AG10803 (cell line): ENCODE data around the gene ORAI1.
"Not testable (repeated sequence)": the region's sequence is repeated elsewhere in the genome, so short reads cannot be mapped to it uniquely, and the experiment has no call there.

Experiments used
- DNase-seq: peaks from one replicate; pipeline ENCODE4 v3.0.0; 2010; ENCODE audit warnings: low read depth
- H3K4me3 ChIP-seq: 2 replicates; pipeline ENCODE4 v1.5.1; 2011; ENCODE audit warnings: mild to moderate bottlenecking, low read length, control low read depth
- CTCF ChIP-seq: conservative IDR thresholded peaks from 2 replicates; pipeline ENCODE4 v1.5.1; 2011; ENCODE audit warnings: mild to moderate bottlenecking, low read length, control low read depth, inconsistent platforms

Gene ORAI1

DNA sequence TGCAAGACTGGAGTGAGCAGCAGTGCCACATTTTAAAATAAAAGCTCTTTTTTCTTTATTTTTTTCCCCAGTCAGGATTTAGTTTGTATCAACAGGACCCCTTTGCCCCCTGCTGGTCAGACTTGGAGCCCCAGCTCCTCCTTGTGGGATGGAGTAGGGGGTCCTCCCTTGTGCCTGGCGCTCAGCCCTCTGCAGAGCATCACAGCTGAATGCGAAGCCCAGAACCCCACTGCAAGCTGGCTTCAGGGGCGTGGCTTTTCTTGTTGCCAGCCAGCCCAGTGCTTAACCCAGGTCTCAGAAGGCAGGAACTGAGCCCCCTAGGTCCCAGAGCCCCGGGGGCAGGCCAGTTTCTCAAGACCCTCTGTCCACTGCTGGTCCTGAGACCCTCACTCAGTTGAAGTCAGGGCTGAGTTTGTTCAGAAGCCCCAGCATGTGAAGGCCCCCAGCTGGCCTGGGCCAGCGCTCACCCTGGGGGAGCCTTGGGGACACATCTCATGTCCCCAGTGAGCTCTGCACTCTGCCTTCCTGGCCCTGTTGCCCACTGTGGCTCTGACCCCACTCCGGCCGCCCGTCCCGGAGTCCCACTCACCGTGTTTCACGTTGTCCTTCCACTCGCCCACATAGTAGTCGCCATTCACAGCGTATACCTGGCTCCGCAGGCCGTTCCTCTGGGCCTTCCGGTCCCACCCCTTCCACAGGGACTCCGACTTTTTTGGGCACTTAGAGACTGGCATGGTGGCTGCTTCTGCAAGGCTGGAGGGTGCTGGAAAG lies 42.6 kb downstream of the ORAI1 start:
- no peak overlapping the region for H3K4me3 ChIP-seq
- peak; percentile 59 for TF ChIP-seq CTCF
- peak; percentile 23 for DNase-seq

GRCh38 chr12:121669521-121669900 lies 43.2 kb downstream of the ORAI1 start, which contains the start of gene MORN3:
Gene MORN3 (minus strand): TSS chr12:121669654. CDS start chr12:121669483, 171 bp downstream.
- H3K4me3 ChIP-seq = no peak within 1 kb of the TSS
- no peak for DNase-seq
- TF ChIP-seq CTCF = no peak

GRCh38 chr12:121673013-121673511 lies 46.7 kb downstream of the ORAI1 start:
- no peak overlapping the region for H3K4me3 ChIP-seq
- TF ChIP-seq CTCF = no peak
- DNase-seq = peak; percentile 29

- no peak overlapping the region for H3K4me3 ChIP-seq
- DNase-seq = no peak
- no peak for TF ChIP-seq CTCF
These were observed 49.9 kb downstream of the ORAI1 start for GRCh38 chr12:121676190-121676589.

DNA sequence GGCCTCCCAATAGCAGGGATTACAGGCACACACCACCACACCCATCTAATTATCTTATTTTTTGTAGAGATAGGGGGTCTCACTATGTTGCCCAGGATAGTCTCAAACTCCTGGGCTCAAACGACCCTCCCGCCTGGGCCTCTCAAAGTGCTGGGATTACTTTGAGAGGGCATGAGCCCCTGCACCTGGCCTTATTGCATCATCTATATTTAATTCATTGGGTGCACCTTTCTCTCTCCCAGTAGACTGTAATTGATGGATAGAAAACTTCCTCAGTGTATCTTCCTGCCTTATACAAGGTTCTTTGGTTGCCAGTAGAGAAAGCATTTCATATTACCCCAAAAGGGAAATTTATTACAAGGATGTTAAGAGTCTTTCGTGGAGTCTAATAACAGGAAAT lies 52.0 kb downstream of the ORAI1 start:
- no peak for DNase-seq
- no peak for TF ChIP-seq CTCF

GRCh38 chr12:121678716-121679300 lies 52.5 kb downstream of the ORAI1 start:
- TF ChIP-seq CTCF = no peak
- no peak for DNase-seq
- no peak overlapping the region for H3K4me3 ChIP-seq

More for the DNA sequence above, 52.0 kb downstream of the ORAI1 start:
- no peak overlapping the region for H3K4me3 ChIP-seq

DNA sequence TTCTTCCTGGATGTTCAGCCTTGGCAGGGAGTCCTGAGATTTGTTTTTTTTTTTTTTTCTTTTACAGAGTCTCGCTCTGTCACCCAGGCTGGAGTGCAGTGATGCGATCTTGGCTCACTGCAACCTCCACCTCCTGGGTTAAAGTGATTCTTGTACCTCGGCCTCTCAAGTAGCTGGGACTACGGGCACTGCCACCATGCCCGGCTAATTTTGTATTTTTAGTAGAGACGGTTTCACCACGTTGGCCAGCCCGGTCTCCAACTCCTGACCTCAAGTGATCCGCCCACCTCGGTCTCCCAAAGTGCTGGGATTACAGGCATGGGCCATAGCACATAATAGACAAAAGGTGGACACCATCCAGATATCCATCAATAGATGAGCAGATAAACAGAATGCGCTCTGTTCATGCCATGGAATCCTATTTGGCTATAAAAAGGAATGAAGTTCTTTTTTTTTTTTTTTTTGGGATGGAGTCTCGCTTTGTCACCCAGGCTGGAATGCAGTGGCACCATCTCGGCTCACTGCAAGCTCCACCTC lies 53.4 kb downstream of the ORAI1 start:
- H3K4me3 ChIP-seq, DNase-seq: not testable (repeated sequence)
